HUES48 (cell line): ENCODE data around the gene SEMA6A.

ENCODE experiments used
- H3K27ac ChIP-seq: one replicate; pipeline ENCODE4 v1.7.0; 2013; ENCODE audit warnings: low read depth, low read length, inconsistent platforms
- H3K27me3 ChIP-seq: 2 replicates; pipeline ENCODE4 v1.6.1; 2013; ENCODE audit warnings: mild to moderate bottlenecking, low read length; ENCODE audit not compliant: control insufficient read depth, insufficient read depth
- H3K36me3 ChIP-seq: 2 replicates; pipeline ENCODE4 v1.6.1; 2013; ENCODE audit warnings: low read length; ENCODE audit not compliant: control insufficient read depth, insufficient read depth
- H3K4me1 ChIP-seq: 2 replicates; pipeline ENCODE4 v1.6.1; 2013; ENCODE audit warnings: mild to moderate bottlenecking, low read length; ENCODE audit not compliant: control insufficient read depth, insufficient read depth
- H3K4me3 ChIP-seq: 2 replicates; pipeline ENCODE4 v1.5.1; 2013; ENCODE audit warnings: mild to moderate bottlenecking, low read depth, low read length
- H3K9ac ChIP-seq: 2 replicates; pipeline ENCODE4 v1.6.1; 2013; ENCODE audit warnings: mild to moderate bottlenecking, low read depth, low read length, moderate library complexity
- H3K9me3 ChIP-seq: 2 replicates; pipeline ENCODE4 v1.6.1; 2013; ENCODE audit warnings: low read length; ENCODE audit not compliant: control insufficient read depth, insufficient read depth

SEMA6A gene

DNA sequence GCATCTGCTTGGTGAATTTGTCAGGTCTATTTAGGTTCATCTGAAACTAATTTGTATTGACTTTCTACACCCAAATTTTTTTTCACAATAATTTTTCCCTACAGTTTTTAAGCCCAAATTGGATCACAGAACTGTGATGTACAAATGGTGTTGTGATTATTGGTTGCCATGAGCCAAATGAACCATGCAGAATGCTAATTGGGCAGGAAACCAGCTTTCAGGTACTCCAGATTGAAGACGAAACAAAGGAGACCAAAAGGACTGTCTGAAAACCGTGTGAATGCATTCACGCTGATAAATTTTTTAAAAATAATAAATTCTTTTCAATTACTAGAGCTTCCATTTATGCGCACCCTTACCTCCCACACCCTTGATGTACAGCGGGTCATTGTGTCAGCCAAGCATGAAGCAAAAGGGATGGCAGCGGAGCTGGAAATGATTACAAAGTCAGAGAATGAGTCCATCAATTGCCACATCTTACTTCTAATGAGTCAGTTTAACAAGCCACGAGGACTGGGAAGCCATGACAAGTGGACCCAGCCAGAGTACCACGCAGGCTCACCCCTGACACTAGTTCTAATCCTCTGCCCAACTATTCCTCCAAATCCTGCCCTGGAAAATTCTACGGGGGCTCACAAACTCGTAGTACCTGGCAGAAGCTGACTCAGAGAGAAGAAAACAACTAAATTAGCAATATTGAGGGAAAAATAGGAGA lies 66.5 kb downstream of the SEMA6A start:
- H3K27me3 ChIP-seq = no peaks in the 10 kb centered on the region
- H3K36me3 ChIP-seq = peaks cover 31% of the 10 kb centered on the region
- no peak overlapping the region for H3K4me3 ChIP-seq
- H3K27ac ChIP-seq = no peak overlapping the region
- peaks cover 58% of the 10 kb centered on the region for H3K4me1 ChIP-seq
- H3K9me3 ChIP-seq = no peaks in the 10 kb centered on the region
- no peak overlapping the region for H3K9ac ChIP-seq

DNA sequence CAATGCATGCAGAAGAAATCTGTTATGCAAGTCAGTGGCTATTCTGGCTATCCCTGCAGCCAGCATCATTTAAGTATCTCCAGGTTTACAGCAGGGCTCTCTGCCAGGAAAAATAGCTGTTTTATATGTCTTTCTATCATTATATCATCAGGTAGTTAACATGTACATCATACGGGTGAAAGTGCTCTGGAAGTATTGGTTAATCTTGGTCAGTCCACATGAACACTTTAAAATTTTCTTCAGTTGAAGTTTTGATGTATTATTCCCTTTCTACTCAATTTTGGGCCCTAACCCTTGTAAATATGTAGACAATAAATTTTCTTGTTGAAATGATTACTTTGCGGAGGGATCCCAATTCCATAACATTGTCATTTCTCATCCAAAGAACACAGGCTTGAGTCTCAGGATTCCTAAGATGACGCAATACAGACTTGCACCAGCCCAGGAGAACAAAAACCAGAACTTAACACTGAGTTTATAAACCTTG lies 67.5 kb downstream of the SEMA6A start:
- Histone ChIP-seq H3K4me1 (peaks cover 52% of the 10 kb centered on the region), H3K4me3 (no peak overlapping the region), H3K27ac (no peak overlapping the region), H3K36me3 (peaks cover 37% of the 10 kb centered on the region), H3K9me3 (no peaks in the 10 kb centered on the region), H3K27me3 (no peaks in the 10 kb centered on the region), H3K9ac (no peak overlapping the region)

DNA sequence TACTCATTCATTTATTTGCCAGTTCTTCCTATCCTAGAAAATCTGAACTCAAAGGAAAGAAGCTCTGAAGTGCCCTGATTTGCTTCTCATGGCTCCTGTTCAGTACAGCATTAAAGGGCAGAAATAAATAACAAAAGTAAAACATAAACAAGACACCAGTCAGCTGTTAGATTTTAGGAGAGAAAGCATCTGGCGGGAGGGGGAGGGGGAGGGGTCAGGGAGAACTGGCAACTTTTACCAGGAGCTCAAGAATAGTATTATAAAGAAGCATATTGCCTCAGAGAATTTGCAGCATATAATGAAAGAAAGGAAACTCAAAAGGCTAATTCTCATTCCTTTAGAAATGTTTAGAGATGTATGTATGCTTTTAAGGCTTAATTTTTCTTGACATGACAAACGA lies 68.1 kb downstream of the SEMA6A start:
- peaks cover 48% of the 10 kb centered on the region for H3K4me1 ChIP-seq

DNA sequence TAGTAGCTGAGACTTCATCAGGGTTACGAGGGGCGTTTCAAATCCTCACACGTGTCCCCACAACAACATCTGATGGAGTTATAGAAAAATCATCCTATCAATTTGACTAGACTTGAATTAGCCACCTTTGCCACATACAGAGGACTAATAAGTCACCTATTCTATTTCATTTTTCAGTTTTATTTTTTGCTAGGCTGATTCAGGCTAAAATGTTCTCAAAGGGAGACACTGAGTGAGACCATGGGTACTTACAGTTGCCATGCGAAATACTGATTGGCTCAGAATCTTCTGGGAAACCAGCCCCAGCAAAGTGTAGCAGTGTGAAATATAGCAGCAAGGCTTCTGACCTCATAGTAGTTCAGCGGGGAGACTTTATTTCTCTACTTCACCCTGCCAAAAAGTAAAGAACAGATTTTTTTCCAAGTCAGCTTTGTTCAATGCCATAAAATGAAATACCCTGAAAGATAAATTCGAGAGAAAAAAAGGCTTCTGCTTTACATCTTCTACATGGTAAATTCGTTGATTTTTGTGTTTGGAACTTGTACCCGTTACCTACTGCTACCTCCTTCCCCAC lies 69.9 kb downstream of the SEMA6A start:
- Histone ChIP-seq H3K27ac (no peak overlapping the region), H3K9ac (no peak overlapping the region), H3K27me3 (no peaks in the 10 kb centered on the region), H3K9me3 (no peaks in the 10 kb centered on the region), H3K4me1 (peaks cover 45% of the 10 kb centered on the region), H3K36me3 (peaks cover 61% of the 10 kb centered on the region), H3K4me3 (no peak overlapping the region)

More for the DNA sequence above, 68.1 kb downstream of the SEMA6A start:
- Histone ChIP-seq H3K27me3 (no peaks in the 10 kb centered on the region), H3K36me3 (peaks cover 43% of the 10 kb centered on the region), H3K4me3 (no peak overlapping the region), H3K27ac (no peak overlapping the region), H3K9ac (no peak overlapping the region), H3K9me3 (no peaks in the 10 kb centered on the region)

DNA sequence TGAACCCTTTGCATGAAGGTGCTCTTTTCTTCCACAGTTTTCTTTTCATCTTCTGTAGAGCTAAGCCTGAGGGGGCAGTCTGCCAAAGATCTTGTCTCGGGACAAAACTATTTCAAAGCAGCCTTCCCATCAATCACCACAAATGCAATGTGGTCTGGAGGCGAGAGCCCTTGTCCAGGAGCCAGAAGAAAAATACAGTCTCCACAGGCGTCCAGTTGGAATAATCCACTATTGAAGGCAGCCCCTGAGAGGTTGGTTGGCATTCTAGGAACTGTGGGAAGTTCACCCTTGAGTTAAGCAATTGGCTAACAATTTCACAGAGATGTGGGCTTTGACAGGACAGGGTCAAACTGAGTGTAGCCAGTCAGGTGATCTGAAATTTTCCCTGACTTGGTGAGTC lies 72.0 kb downstream of the SEMA6A start:
- peaks cover 42% of the 10 kb centered on the region for H3K4me1 ChIP-seq
- H3K27ac ChIP-seq = no peak overlapping the region
- H3K27me3 ChIP-seq = no peaks in the 10 kb centered on the region

DNA sequence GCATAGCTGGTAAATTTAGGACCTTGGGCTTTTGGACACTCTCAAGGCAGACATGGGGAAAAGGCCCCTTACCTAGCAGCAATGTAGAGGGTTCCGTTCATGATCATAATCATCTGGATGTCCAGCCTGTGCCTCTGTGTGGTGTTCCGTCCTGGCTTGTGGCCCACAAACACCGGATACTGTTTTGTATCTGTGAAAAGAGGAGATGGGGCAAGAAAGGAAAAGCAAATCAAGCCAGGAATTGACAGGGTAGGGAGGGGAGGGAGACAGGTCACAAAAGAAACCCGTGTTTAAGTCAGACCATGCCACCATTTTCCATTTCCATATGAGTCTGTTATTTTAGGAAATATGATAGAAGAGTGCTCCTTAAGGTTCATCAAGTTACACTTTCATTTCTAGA lies 72.5 kb downstream of the SEMA6A start:
- Histone ChIP-seq H3K9ac (no peak overlapping the region), H3K36me3 (peaks cover 84% of the 10 kb centered on the region), H3K27ac (no peak overlapping the region), H3K27me3 (no peaks in the 10 kb centered on the region), H3K4me1 (peaks cover 37% of the 10 kb centered on the region), H3K4me3 (no peak overlapping the region), H3K9me3 (no peaks in the 10 kb centered on the region)

More for the DNA sequence above, 72.0 kb downstream of the SEMA6A start:
- H3K9me3 ChIP-seq = no peaks in the 10 kb centered on the region
- H3K4me3 ChIP-seq = no peak overlapping the region
- no peak overlapping the region for H3K9ac ChIP-seq
- peaks cover 79% of the 10 kb centered on the region for H3K36me3 ChIP-seq

DNA sequence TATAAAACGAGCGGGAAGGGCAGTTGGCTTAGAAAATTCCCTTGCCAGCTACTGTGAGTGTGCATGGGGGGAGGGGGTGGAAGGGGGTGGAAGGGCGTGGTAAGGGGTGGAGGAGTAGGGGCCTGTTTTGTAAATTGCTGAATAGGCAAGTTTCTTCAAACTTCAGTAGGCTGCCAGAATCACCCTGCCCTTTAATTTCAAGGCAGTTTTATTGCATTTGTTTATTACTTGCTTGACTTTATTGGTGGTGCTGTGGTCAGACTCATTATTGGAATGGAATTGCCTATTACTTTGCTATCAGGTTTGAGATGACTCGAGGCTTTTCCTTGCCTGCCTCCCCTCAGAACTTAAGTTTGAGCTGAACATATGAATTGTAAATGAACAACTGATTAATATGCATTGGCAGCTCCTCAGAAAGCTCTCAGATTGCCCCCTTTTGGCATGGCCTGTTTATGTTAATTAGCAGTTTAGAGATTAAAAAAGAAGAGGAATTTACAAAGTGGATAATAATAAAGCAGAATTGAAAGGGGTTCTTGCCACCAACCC lies 76.0 kb downstream of the SEMA6A start:
- no peak overlapping the region for H3K9ac ChIP-seq
- H3K27me3 ChIP-seq = no peaks in the 10 kb centered on the region
- peak overlapping the region; percentile 47 for H3K27ac ChIP-seq
- H3K4me3 ChIP-seq = no peak overlapping the region
- no peaks in the 10 kb centered on the region for H3K9me3 ChIP-seq
- H3K4me1 ChIP-seq = peaks cover 28% of the 10 kb centered on the region
- peaks cover 98% of the 10 kb centered on the region for H3K36me3 ChIP-seq

DNA sequence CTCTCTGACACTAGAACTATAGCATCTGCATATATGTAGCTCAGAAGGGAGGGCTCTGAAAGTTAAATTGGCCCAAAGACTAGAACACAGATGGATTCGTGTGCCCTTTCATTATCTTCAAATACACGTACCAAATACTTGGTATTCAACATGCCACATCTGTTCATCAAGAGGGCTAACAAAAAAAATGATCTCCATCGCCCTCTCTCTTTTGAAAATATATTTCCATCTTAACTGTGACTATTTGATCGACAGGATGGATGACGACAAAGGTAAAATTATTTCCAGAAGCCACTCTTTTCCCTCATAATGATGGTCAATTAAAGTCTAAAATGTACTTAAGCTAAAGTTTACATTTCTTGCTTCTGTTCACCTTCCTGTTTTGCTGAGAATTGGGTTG lies 77.0 kb downstream of the SEMA6A start:
- peaks cover 25% of the 10 kb centered on the region for H3K4me1 ChIP-seq
- no peak overlapping the region for H3K27ac ChIP-seq
- H3K9ac ChIP-seq = no peak overlapping the region
- H3K9me3 ChIP-seq = no peaks in the 10 kb centered on the region
- H3K27me3 ChIP-seq = no peaks in the 10 kb centered on the region
- peaks cover 98% of the 10 kb centered on the region for H3K36me3 ChIP-seq
- no peak overlapping the region for H3K4me3 ChIP-seq

DNA sequence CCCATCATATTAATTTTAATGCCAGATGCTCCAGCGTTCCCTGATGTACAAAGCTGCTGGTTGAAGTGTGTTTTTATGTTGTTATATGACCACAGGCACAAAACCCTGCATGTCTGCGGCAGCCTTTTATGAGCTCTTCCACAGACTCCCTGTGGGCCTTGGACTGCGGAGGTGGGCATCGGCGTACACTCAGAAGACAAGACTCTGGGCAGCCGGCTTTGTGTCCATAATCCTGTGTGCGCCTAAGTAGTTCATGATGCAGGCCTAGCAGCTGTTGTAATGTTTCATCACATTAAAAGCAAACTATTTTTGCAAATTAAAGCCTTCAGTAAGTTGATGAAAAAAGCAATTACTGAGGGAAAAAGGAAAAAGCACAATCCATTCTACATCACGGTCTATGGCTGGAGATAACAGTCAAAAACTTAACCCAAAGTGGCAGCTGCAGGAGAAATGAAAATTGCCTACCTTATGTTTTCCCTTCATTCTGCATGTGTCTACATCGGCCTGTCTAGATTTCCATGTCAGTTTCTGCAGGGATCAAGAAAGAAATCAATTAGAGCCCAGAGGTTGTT lies 78.8 kb downstream of the SEMA6A start:
- Histone ChIP-seq H3K4me1 (peaks cover 25% of the 10 kb centered on the region), H3K9ac (no peak overlapping the region), H3K27ac (no peak overlapping the region), H3K4me3 (no peak overlapping the region), H3K27me3 (no peaks in the 10 kb centered on the region), H3K9me3 (no peaks in the 10 kb centered on the region), H3K36me3 (peaks cover 98% of the 10 kb centered on the region)

DNA sequence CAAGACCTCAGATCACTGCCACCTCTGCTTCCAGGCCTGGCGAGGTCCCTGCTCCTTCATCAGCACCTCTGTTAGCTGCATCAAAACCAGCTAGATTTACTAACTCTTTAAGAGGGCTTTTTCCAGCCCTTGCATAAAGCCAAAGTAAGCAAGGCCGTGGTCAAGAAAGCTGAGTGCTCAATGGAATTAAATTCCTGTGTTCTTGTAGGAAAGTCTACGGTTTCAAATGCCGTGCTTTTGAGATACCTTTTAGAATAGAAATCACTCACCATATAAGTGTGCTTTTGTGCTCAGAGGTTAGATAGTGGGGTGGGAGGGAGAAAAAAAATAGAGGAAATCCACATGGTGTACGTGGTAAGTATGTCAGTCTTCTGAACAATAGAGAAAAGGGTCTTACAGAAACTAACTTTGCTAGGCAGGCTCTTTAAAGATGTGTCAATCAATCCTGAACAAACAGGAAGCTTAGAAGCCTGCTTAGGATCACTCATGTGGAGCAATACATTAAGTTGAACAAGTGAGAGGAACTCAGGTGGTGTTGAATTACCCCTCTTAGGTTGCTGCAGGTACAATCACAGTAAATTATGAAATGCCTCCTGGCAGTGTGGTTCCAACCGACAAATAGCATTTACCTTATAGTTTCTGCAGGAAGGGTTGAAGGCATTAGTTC lies 79.7 kb downstream of the SEMA6A start:
- Histone ChIP-seq H3K4me1 (peaks cover 18% of the 10 kb centered on the region), H3K36me3 (peaks cover 98% of the 10 kb centered on the region), H3K27ac (no peak overlapping the region), H3K27me3 (no peaks in the 10 kb centered on the region), H3K4me3 (no peak overlapping the region), H3K9me3 (no peaks in the 10 kb centered on the region), H3K9ac (no peak overlapping the region)
